Measurements from ENCODE around the gene RPS16.

DNA sequence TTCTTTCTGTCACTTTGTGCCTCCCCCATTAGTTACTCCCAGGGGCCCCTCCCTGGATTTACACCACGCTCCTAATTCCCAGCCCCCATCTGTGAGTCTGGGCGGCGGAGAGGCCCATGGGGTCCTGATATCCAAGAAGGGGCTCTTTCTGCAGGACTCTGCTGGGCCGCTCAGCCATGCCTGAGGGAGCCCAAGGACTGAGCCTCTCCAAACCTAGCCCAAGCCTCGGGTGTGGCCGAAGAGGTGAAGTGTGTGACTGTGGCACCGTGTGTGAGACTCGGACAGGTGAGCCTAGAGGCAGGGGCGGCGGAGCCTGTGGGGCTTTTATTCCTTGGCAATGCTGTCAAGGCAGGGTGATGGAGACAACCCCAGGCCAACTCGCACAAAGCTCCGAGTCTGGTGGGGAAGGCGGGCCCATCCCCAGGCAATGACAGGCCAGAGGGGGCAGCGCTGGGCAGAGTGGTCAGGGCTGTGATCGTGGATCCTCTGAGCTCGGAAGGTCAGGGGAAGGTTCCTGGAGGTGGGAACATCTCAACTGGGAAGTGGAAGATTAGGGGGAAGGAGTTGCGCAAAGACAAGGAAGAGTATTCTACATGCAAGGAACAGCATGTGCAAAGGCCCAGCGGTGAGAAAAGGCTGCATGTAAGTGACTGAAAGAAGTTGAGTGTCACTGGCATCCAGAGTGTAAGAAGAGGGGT is 21.7 kb downstream of the RPS16 start:
- TF ChIP-seq, protein P1, sequence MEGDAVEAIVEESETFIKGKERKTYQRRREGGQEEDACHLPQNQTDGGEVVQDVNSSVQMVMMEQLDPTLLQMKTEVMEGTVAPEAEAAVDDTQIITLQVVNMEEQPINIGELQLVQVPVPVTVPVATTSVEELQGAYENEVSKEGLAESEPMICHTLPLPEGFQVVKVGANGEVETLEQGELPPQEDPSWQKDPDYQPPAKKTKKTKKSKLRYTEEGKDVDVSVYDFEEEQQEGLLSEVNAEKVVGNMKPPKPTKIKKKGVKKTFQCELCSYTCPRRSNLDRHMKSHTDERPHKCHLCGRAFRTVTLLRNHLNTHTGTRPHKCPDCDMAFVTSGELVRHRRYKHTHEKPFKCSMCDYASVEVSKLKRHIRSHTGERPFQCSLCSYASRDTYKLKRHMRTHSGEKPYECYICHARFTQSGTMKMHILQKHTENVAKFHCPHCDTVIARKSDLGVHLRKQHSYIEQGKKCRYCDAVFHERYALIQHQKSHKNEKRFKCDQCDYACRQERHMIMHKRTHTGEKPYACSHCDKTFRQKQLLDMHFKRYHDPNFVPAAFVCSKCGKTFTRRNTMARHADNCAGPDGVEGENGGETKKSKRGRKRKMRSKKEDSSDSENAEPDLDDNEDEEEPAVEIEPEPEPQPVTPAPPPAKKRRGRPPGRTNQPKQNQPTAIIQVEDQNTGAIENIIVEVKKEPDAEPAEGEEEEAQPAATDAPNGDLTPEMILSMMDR (IDR thresholded peaks at IDR 0.05): no peak
- TF ChIP-seq POLR2AphosphoS5 (IDR thresholded peaks at IDR 0.05): no peak
